Measurements from ENCODE around the gene HERPUD1. TPM values are rescaled to one million over a fixed set of nuclear protein-coding genes. Genes with fewer than 3 reads are reported as not detected.
"Not testable (repeated sequence)": the region's sequence is repeated elsewhere in the genome, so short reads cannot be mapped to it uniquely, and the experiment has no call there.

Gene HERPUD1
- total RNA-seq = 454 TPM
- 100 to 1,000 TPM; 133 to 174 (median 144) TPM for polyA plus RNA-seq

GRCh38 chr16:56931892-56932720 lies at the start of gene HERPUD1:
Gene HERPUD1 (plus strand): TSS chr16:56932142. CDS start chr16:56932245, 103 bp downstream.
- peaks cover 23% of the 10 kb centered on the region for H3K36me3 ChIP-seq (ENCODE audit: control insufficient read depth, insufficient read depth, low read length)
- H3K36me3 Mint-ChIP-seq = peaks cover 22% of the 10 kb centered on the region
- peak; percentile 99 for DNase-seq
- H3K9me3 Mint-ChIP-seq = no peaks in the 10 kb centered on the region
- peaks cover 5% of the 10 kb centered on the region for H3K27me3 Mint-ChIP-seq
- H3K27me3 ChIP-seq (ENCODE audit: control insufficient read depth, insufficient read depth, low read length) = no peaks in the 10 kb centered on the region
- H3K4me1 ChIP-seq (ENCODE audit: control insufficient read depth, insufficient read depth, low read length, poor library complexity, severe bottlenecking) = peaks cover 44% of the 10 kb centered on the region
- peaks cover 21 to 46% (median 30%) of the 10 kb centered on the region in 4 donors for H3K4me1 Mint-ChIP-seq
- peak within 1 kb of the TSS; percentile 99 for H3K4me3 ChIP-seq (ENCODE audit: low read depth, low read length)
- no peaks in the 10 kb centered on the region for H3K9me3 ChIP-seq (ENCODE audit: control insufficient read depth in 2 of 2, low read length in 2 of 2)
- H3K27ac Mint-ChIP-seq = peak within 1 kb of the TSS; percentile 95 to 98 (median 98)
- H3K4me3 Mint-ChIP-seq = peak within 1 kb of the TSS; percentile 94 to 99 (median 99)
- peak within 1 kb of the TSS; percentile 89 for H3K27ac ChIP-seq (ENCODE audit: insufficient read depth, low read length, poor library complexity, severe bottlenecking)
- peak; percentile 97 to 98 for ATAC-seq (ENCODE audit: low read depth in 2 of 2)

GRCh38 chr16:56883586-56883985 lies 48.4 kb upstream of the HERPUD1 start:
- no peak overlapping the region for H3K4me3 ChIP-seq (ENCODE audit: low read depth, low read length)
- Mint-ChIP-seq H3K27ac (no peak overlapping the region), H3K36me3 (no peaks in the 10 kb centered on the region), H3K9me3 (no peaks in the 10 kb centered on the region), H3K27me3 (no peaks in the 10 kb centered on the region), H3K4me1 (no peaks in the 10 kb centered on the region), H3K4me3 (no peak overlapping the region)
- no peaks in the 10 kb centered on the region for H3K9me3 ChIP-seq (ENCODE audit: control insufficient read depth in 2 of 2, low read length in 2 of 2)
- DNase-seq (no peak), ATAC-seq (ENCODE audit: low read depth in 2 of 2) (no peak)
- H3K4me1 ChIP-seq (ENCODE audit: control insufficient read depth, insufficient read depth, low read length, poor library complexity, severe bottlenecking) = no peaks in the 10 kb centered on the region
- H3K27ac ChIP-seq (ENCODE audit: insufficient read depth, low read length, poor library complexity, severe bottlenecking) = no peak overlapping the region
- no peaks in the 10 kb centered on the region for H3K27me3 ChIP-seq (ENCODE audit: control insufficient read depth, insufficient read depth, low read length)
- no peaks in the 10 kb centered on the region for H3K36me3 ChIP-seq (ENCODE audit: control insufficient read depth, insufficient read depth, low read length)

GRCh38 chr16:56884026-56884582 lies 47.8 kb upstream of the HERPUD1 start:
- no peaks in the 10 kb centered on the region for H3K4me1 ChIP-seq (ENCODE audit: control insufficient read depth, insufficient read depth, low read length, poor library complexity, severe bottlenecking)
- Mint-ChIP-seq H3K36me3 (no peaks in the 10 kb centered on the region), H3K27ac (no peak overlapping the region), H3K27me3 (no peaks in the 10 kb centered on the region), H3K4me3 (no peak overlapping the region), H3K4me1 (no peaks in the 10 kb centered on the region), H3K9me3 (no peaks in the 10 kb centered on the region)
- ATAC-seq (ENCODE audit: low read depth in 2 of 2) (no peak), DNase-seq (no peak)
- H3K4me3 ChIP-seq (ENCODE audit: low read depth, low read length) = no peak overlapping the region
- H3K9me3 ChIP-seq (ENCODE audit: control insufficient read depth in 2 of 2, low read length in 2 of 2) = no peaks in the 10 kb centered on the region
- no peaks in the 10 kb centered on the region for H3K36me3 ChIP-seq (ENCODE audit: control insufficient read depth, insufficient read depth, low read length)
- no peaks in the 10 kb centered on the region for H3K27me3 ChIP-seq (ENCODE audit: control insufficient read depth, insufficient read depth, low read length)
- no peak overlapping the region for H3K27ac ChIP-seq (ENCODE audit: insufficient read depth, low read length, poor library complexity, severe bottlenecking)

GRCh38 chr16:56884929-56885328 lies 47.0 kb upstream of the HERPUD1 start:
- ATAC-seq (ENCODE audit: low read depth in 2 of 2); H3K4me1 Mint-ChIP-seq; H3K4me3 ChIP-seq (ENCODE audit: low read depth, low read length); H3K4me1 ChIP-seq (ENCODE audit: control insufficient read depth, insufficient read depth, low read length, poor library complexity, severe bottlenecking); H3K36me3 Mint-ChIP-seq; H3K36me3 ChIP-seq (ENCODE audit: control insufficient read depth, insufficient read depth, low read length); H3K9me3 Mint-ChIP-seq; H3K9me3 ChIP-seq (ENCODE audit: control insufficient read depth in 2 of 2, low read length in 2 of 2); H3K27me3 Mint-ChIP-seq; H3K27ac Mint-ChIP-seq; DNase-seq; H3K27ac ChIP-seq (ENCODE audit: insufficient read depth, low read length, poor library complexity, severe bottlenecking); H3K4me3 Mint-ChIP-seq; H3K27me3 ChIP-seq (ENCODE audit: control insufficient read depth, insufficient read depth, low read length): not testable (repeated sequence)

GRCh38 chr16:56885446-56886162 lies 46.3 kb upstream of the HERPUD1 start:
- Mint-ChIP-seq H3K27me3 (no peaks in the 10 kb centered on the region), H3K36me3 (no peaks in the 10 kb centered on the region), H3K4me3 (no peak overlapping the region), H3K9me3 (no peaks in the 10 kb centered on the region), H3K4me1 (no peaks in the 10 kb centered on the region), H3K27ac (peak overlapping the region in 1 of 3 donors; percentile 79)
- Histone ChIP-seq H3K27me3 (ENCODE audit: control insufficient read depth, insufficient read depth, low read length) (no peaks in the 10 kb centered on the region), H3K4me1 (ENCODE audit: control insufficient read depth, insufficient read depth, low read length, poor library complexity, severe bottlenecking) (no peaks in the 10 kb centered on the region), H3K36me3 (ENCODE audit: control insufficient read depth, insufficient read depth, low read length) (no peaks in the 10 kb centered on the region), H3K4me3 (ENCODE audit: low read depth, low read length) (no peak overlapping the region), H3K27ac (ENCODE audit: insufficient read depth, low read length, poor library complexity, severe bottlenecking) (no peak overlapping the region), H3K9me3 (ENCODE audit: control insufficient read depth in 2 of 2, low read length in 2 of 2) (no peaks in the 10 kb centered on the region)
- ATAC-seq (ENCODE audit: low read depth in 2 of 2) (no peak), DNase-seq (no peak)

GRCh38 chr16:56886296-56886695 lies 45.6 kb upstream of the HERPUD1 start:
- H3K4me1 ChIP-seq (ENCODE audit: control insufficient read depth, insufficient read depth, low read length, poor library complexity, severe bottlenecking) = no peaks in the 10 kb centered on the region
- no peak overlapping the region for H3K4me3 Mint-ChIP-seq
- no peak overlapping the region for H3K27ac Mint-ChIP-seq
- no peaks in the 10 kb centered on the region for H3K36me3 ChIP-seq (ENCODE audit: control insufficient read depth, insufficient read depth, low read length)
- no peaks in the 10 kb centered on the region for H3K9me3 ChIP-seq (ENCODE audit: control insufficient read depth in 2 of 2, low read length in 2 of 2)
- no peak overlapping the region for H3K4me3 ChIP-seq (ENCODE audit: low read depth, low read length)
- H3K27ac ChIP-seq (ENCODE audit: insufficient read depth, low read length, poor library complexity, severe bottlenecking) = no peak overlapping the region
- H3K36me3 Mint-ChIP-seq = no peaks in the 10 kb centered on the region
- H3K9me3 Mint-ChIP-seq = no peaks in the 10 kb centered on the region
- H3K27me3 Mint-ChIP-seq = no peaks in the 10 kb centered on the region
- ATAC-seq (ENCODE audit: low read depth in 2 of 2) = no peak
- H3K4me1 Mint-ChIP-seq = no peaks in the 10 kb centered on the region
- DNase-seq = no peak
- H3K27me3 ChIP-seq (ENCODE audit: control insufficient read depth, insufficient read depth, low read length) = no peaks in the 10 kb centered on the region

- ATAC-seq (ENCODE audit: low read depth in 2 of 2) (no peak), DNase-seq (no peak)
- no peaks in the 10 kb centered on the region for H3K36me3 ChIP-seq (ENCODE audit: control insufficient read depth, insufficient read depth, low read length)
- H3K4me3 Mint-ChIP-seq = no peak overlapping the region
- H3K27me3 Mint-ChIP-seq = no peaks in the 10 kb centered on the region
- no peak overlapping the region for H3K27ac Mint-ChIP-seq
- no peaks in the 10 kb centered on the region for H3K36me3 Mint-ChIP-seq
- H3K27me3 ChIP-seq (ENCODE audit: control insufficient read depth, insufficient read depth, low read length) = no peaks in the 10 kb centered on the region
- H3K9me3 Mint-ChIP-seq = no peaks in the 10 kb centered on the region
- no peak overlapping the region for H3K27ac ChIP-seq (ENCODE audit: insufficient read depth, low read length, poor library complexity, severe bottlenecking)
- no peak overlapping the region for H3K4me3 ChIP-seq (ENCODE audit: low read depth, low read length)
- no peaks in the 10 kb centered on the region for H3K4me1 ChIP-seq (ENCODE audit: control insufficient read depth, insufficient read depth, low read length, poor library complexity, severe bottlenecking)
- no peaks in the 10 kb centered on the region for H3K4me1 Mint-ChIP-seq
- H3K9me3 ChIP-seq (ENCODE audit: control insufficient read depth in 2 of 2, low read length in 2 of 2) = no peaks in the 10 kb centered on the region
Measured at GRCh38 chr16:56886826-56887225, 45.1 kb upstream of the HERPUD1 start.
